ENCODE data around the gene WWOX. TPM values are rescaled to one million over a fixed set of nuclear protein-coding genes. Genes with fewer than 3 reads are reported as not detected.

The WWOX gene
- polyA plus RNA-seq, 3 donors = 40.3 to 43.7 (median 41.5) TPM

GRCh38 chr16:78656887-78657286 is 557.4 kb downstream of the WWOX start:
- no peak for DNase-seq (ENCODE audit: low read depth in 3 of 3, low spot score in 2 of 3)

DNA sequence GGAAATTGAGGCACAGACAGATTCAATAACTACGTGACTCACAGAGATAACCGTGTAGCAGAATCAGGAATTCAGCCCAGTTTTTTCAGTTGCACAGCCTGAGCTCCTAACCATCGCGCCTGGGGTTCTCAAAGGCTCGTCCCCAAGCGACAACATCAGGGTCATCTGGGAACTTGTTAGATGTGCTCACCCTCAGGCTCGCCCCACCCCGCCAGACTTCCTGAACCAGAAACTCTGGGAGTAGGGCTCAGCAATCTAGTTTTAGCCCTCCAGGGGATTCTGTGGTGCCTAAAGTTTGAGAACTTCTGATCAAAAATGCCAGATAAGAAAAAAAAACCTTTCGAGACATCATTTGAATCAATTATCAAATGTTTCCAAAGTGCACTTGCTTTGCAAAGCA is 559.8 kb downstream of the WWOX start:
- DNase-seq (ENCODE audit: low read depth in 3 of 3, low spot score in 2 of 3) = no peak

DNA sequence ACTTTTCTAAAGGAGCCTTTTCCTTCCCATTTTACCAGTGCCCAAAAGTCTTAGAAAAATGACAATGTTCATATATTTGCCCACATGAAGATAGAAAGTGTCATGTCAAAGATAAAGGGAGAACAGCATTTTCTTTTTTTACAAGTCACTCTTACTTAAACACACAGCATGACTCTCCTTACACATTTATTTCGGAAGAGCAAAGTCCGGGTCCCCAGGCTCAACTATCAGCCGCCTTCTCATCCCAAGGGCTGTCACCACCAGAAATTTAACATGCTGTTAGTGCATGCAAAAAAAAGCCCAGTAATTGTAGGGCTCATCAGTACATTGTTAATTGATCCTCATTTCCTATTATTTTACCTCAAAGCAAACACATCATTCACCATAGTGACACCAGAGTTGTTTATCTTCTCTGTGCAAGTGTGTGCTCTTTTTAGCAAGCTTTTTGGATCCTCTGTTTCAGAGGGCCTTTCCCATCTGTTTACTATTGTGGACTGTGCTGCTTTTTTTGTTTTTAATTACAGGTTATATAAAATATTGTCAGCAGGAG is 560.3 kb downstream of the WWOX start:
- no peak for DNase-seq (ENCODE audit: low read depth in 3 of 3, low spot score in 2 of 3)

DNA sequence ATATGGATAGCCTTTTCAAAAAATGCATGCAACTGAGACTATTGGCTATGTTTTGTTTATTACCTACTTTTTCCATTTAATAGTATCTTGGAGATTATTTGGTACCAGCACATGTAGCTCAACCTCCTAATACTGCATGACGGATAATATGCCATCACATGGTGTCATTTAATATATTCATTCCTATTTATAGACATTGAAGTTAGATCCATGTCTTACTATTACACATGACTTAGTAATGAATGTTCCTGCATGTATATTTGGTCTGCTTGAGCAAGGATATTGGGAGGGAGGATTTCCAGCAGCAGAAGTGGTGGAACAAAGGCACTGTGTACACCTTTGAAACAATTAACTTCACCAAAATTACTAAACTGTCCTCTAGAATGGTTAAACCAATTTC is 561.3 kb downstream of the WWOX start:
- DNase-seq (ENCODE audit: low read depth in 3 of 3, low spot score in 2 of 3) = no peak

- no peak for DNase-seq (ENCODE audit: low read depth in 3 of 3, low spot score in 2 of 3)
Observed at GRCh38 chr16:78663690-78664089, 564.2 kb downstream of the WWOX start.

DNA sequence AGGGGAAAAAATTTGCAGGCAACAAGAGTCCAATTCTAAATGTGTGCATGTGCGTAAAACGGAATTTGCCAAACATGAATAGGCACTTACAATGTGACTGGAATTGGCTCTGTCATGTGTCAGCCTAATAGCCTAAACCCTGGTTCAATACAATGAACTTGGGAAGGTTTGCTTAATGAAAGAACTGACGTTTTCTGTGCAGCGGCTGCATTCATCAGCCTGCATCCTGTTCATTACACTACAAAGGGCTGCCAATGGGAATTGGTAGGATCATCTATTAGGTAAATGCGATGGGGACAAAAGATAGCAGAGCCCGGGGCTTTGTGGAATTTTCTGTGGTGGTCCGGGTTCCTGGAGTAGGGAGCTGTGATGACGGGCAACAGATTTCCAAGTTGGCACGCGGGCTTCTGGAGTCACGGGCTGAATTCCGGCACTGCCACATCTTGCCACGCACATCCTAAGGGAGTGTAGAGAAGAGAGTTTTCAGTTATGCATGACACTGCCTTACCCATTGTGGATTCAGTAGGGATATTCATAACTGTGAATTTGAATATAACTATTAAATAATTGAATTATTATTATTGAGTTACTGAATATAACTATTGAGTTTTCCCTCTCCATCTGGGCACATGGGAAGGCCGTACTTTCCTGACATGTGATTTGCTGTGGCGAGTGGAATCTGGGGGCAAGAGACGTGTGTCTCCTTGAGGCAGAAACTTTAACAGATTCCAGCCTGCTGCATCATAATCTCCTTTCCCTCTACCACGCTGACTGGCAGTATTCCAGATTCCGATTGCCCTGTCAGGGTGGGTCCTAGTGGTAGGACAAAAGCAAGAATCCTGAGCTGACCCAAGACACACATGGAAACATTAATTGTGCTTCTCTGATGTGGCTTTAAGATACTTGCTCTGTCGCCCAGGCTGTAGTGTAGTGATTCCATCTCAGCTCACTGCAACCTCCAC is 565.6 kb downstream of the WWOX start:
- DNase-seq (ENCODE audit: low read depth in 3 of 3, low spot score in 2 of 3) = no peak

- no peak for DNase-seq (ENCODE audit: low read depth in 3 of 3, low spot score in 2 of 3)
Observed at GRCh38 chr16:78666318-78666717, 566.9 kb downstream of the WWOX start.

- no peak for DNase-seq (ENCODE audit: low read depth in 3 of 3, low spot score in 2 of 3)
Observed at GRCh38 chr16:78667675-78668074, 568.2 kb downstream of the WWOX start.

GRCh38 chr16:78668393-78668792 is 568.9 kb downstream of the WWOX start:
- no peak for DNase-seq (ENCODE audit: low read depth in 3 of 3, low spot score in 2 of 3)

GRCh38 chr16:78669994-78670393 is 570.5 kb downstream of the WWOX start:
- DNase-seq (ENCODE audit: low read depth in 3 of 3, low spot score in 2 of 3) = no peak

DNA sequence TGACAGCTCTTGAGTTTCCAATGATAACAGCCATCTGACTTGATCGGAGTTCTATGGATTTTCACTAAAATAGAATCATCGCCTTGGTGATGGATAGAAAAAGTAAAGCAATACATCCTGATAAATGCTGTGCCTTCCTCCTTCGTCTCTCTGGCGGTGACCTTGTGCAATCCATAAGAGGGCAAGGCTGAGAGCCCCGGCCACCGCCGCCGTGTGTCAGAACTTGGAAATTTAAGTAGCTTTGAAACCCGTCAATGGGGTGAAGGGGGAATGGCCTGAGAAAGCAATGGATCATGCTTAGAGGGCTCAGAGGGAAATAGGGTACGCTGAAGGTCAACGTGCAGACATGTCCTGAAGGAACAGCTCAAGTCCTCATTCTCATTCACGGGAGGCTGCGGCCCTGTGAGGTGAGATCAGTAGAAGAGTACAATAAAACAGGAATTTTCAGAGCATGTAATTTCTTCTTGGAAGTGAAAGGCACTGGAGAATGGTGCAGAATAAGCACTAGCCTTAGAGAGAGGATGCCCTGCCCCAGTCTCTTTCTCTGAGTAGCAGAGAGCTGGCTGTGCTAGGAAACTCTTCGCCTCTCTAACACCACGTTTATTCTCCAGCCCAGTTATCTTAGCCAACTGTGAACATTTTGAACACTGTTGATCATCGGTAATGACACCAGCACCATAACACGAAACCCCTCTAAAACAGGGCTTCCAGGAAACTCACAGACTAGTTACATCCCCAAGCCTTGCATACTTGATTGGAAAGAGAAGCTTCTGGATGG is 573.5 kb downstream of the WWOX start:
- DNase-seq (ENCODE audit: low read depth in 3 of 3, low spot score in 2 of 3) = no peak

DNA sequence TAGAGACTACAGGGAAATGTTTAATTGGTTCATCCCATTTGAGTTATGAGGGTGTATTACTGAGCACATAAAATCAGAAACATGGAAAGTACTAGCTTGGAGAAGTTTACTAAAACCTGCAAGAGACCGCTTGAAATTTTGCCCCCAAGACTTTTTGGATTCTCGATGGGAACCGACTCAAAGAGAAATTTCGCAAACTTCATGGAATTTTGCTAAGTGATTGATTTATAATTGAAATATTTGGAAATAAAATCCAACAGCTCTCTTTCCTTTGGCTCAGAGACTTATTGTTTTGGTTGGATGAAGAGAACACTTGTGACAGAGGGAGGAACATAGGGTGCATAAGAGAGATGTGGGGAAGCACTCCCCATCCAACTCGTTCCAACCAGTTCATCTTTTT is 574.4 kb downstream of the WWOX start:
- no peak for DNase-seq (ENCODE audit: low read depth in 3 of 3, low spot score in 2 of 3)

- no peak for DNase-seq (ENCODE audit: low read depth in 3 of 3, low spot score in 2 of 3)
Observed at GRCh38 chr16:78675312-78675711, 575.9 kb downstream of the WWOX start.

- DNase-seq (ENCODE audit: low read depth in 3 of 3, low spot score in 2 of 3) = no peak
Observed at GRCh38 chr16:78675951-78676792, 576.7 kb downstream of the WWOX start.

DNA sequence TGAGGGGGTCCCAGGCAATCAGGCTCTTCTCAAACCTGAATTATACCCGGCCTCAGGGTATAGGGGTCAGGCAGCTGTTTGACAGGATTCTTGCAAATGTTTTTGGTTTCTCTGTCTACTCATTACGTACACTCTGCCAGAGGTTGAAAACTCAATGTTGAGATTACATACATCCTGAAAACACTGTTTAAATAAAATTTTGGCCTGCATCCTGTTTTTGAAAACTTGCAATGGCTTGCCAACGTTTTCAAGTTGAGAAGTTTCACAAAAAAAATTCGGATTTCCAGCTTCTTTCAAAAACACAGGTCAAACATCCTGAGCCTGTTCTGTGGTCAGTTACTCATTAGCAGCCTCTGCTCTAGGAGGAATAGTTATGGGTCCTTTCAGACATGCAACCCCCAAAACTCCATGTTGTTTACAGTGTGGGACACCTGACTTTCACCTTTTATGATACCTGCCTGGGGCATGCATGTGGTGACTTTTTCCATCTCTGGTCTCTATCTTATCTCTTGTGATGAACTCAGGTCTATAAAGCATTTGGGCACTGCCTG is 577.8 kb downstream of the WWOX start:
- DNase-seq (ENCODE audit: low read depth in 3 of 3, low spot score in 2 of 3) = no peak

- no peak for DNase-seq (ENCODE audit: low read depth in 3 of 3, low spot score in 2 of 3)
Observed at GRCh38 chr16:78679546-78679945, 580.1 kb downstream of the WWOX start.

GRCh38 chr16:78681743-78682142 is 582.3 kb downstream of the WWOX start:
- no peak for DNase-seq (ENCODE audit: low read depth in 3 of 3, low spot score in 2 of 3)

- DNase-seq (ENCODE audit: low read depth in 3 of 3, low spot score in 2 of 3) = no peak
Observed at GRCh38 chr16:78684030-78684611, 584.7 kb downstream of the WWOX start.

DNA sequence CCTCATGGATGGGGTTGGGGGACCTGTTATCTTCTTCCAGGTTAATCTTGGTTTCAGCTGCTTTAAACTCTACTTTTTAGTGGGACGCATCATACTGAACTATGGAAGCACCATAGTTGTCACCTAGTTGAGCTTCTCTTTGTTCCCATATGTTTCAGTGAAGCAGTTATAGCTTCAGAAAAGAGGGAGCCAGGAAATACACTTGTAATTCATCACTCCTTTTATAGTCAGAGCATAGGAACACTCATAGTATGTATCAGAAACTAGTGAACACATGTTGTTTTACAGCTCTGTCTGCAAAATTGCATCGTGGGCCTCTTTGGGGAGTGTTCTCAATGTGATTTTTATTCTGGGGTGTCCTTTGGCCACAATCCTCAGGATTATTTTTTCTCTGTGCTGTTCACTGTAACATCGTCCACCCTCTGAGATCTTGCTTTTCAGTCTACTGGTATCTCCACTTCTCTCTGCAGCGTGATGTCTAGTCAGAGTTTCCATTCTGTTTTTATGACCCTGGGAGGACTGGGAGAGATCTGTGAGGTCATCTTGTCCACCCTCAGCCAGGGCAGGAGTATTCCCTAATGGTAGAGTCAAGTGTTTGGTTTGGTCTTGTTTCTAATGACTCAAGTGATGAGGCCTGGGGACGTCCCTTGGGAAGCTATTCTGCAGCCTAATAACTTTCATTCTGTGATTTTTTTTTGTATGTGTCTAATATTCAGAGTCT is 585.4 kb downstream of the WWOX start:
- no peak for DNase-seq (ENCODE audit: low read depth in 3 of 3, low spot score in 2 of 3)

All from right renal cortex interstitium (tissue), 3 donors.